ENCODE measurements around the gene ZIC4.

- TF ChIP-seq POLR2A (IDR thresholded peaks at IDR 0.05) (no peak), EP300 (IDR thresholded peaks at IDR 0.05) (no peak), CTCF (IDR thresholded peaks at IDR 0.05) (no peak), POLR2AphosphoS5 (IDR thresholded peaks at IDR 0.05) (no peak)
These were observed 13.5 kb upstream of the ZIC4 start for GRCh38 chr3:147419781-147420224.
